Fibroblast of lung (primary cell): ENCODE measurements around the gene FJX1. TPM values are rescaled to one million over a fixed set of nuclear protein-coding genes. Genes with fewer than 3 reads are reported as not detected.

Source experiments
- DNase-seq, 2 donors: peaks; one replicate each; pipeline versions ENCODE4 v3.0.0 to v3.0.0-alpha.2; 2010; ENCODE audit warnings: low read depth in 2 of 2
- H2AFZ ChIP-seq: 2 replicates; pipeline ENCODE4 v1.5.1; 2012; ENCODE audit warnings: low read length, control low read depth, inconsistent platforms
- H3K27ac ChIP-seq: 2 replicates; pipeline ENCODE4 v1.5.1; 2011; ENCODE audit warnings: low read length, control low read depth; ENCODE audit not compliant: insufficient read depth
- H3K27me3 ChIP-seq: 2 replicates; pipeline ENCODE4 v1.5.1; 2011; ENCODE audit warnings: mild to moderate bottlenecking, low read length; ENCODE audit not compliant: control insufficient read depth, insufficient read depth
- H3K36me3 ChIP-seq: 2 replicates; pipeline ENCODE4 v1.5.1; 2011; ENCODE audit warnings: low read length; ENCODE audit not compliant: control insufficient read depth, insufficient read depth
- H3K4me1 ChIP-seq: 2 replicates; pipeline ENCODE4 v1.5.1; 2011; ENCODE audit warnings: low read length; ENCODE audit not compliant: control insufficient read depth, insufficient read depth; ENCODE audit errors: extremely low read depth
- H3K4me2 ChIP-seq: 2 replicates; pipeline ENCODE4 v1.5.1; 2011; ENCODE audit warnings: low read length, control low read depth; ENCODE audit not compliant: insufficient read depth; ENCODE audit errors: extremely low read depth
- H3K4me3 ChIP-seq, 4 experiments: fragments of 200-600 bp in 1 of 4; sonication (generic) in 1 of 4; replicated peaks in 1 of 4; 2 replicates each; pipeline ENCODE4 v1.5.1; 2011 to 2016; ENCODE audit warnings: low read length in 4 of 4, low read depth in 3 of 4, mild to moderate bottlenecking in 3 of 4, control low read depth in 2 of 4, inconsistent platforms in 1 of 4, mixed read lengths in 1 of 4; ENCODE audit not compliant: insufficient read depth in 1 of 4; ENCODE audit errors: control extremely low read depth in 1 of 4
- H3K79me2 ChIP-seq: 2 replicates; pipeline ENCODE4 v1.5.1; 2012; ENCODE audit warnings: mild to moderate bottlenecking, low read length, inconsistent platforms; ENCODE audit not compliant: control insufficient read depth, insufficient read depth
- H3K9ac ChIP-seq: 2 replicates; pipeline ENCODE4 v1.5.1; 2011; ENCODE audit warnings: mild to moderate bottlenecking, low read length, control low read depth; ENCODE audit not compliant: insufficient read depth
- H3K9me3 ChIP-seq: 2 replicates; pipeline ENCODE4 v1.5.1; 2012; ENCODE audit warnings: low read depth, low read length; ENCODE audit not compliant: control insufficient read depth, insufficient read depth
- H4K20me1 ChIP-seq: 2 replicates; pipeline ENCODE4 v1.5.1; 2011; ENCODE audit warnings: low read length; ENCODE audit not compliant: control insufficient read depth, insufficient read depth; ENCODE audit errors: extremely low read depth
- CTCF ChIP-seq, 2 donors: IDR thresholded peaks in 1 of 2; conservative IDR thresholded peaks in 1 of 2; 1 replicate in 1 of 2; 2 replicates in 1 of 2; pipeline ENCODE4 v1.5.1; 2011 to 2012; ENCODE audit warnings: low read length in 2 of 2, control low read depth in 1 of 2, inconsistent platforms in 1 of 2, low read depth in 1 of 2, mild to moderate bottlenecking in 1 of 2
- EZH2 ChIP-seq: IDR thresholded peaks from 2 replicates; pipeline ENCODE4 v1.5.1; 2012; ENCODE audit warnings: low read length, control low read depth, mild to moderate bottlenecking; ENCODE audit errors: missing control alignments
- polyA plus RNA-seq, 2 donors: library from polyadenylated mRNA; depleted of rRNA in 1 of 2; stranded (reverse) in 1 of 2; unstranded in 1 of 2; fragments of >200 nt; gene quantifications; 2 replicates each; pipeline ENCODE4 v1.2.1, GENCODE V29; 2011 to 2012; ENCODE audit warnings: missing spikeins in 1 of 2
- total RNA-seq: library from RNA; depleted of rRNA; stranded (reverse); fragments of >200 nt; gene quantifications from 2 replicates; pipeline ENCODE4 v1.2.1, GENCODE V29; 2014

The FJX1 gene
- total and polyA plus RNA-seq, 2 donors (not counting 1 experiment from before 2014, with no cell fraction given) = 4.2 to 10.4 TPM

GRCh38 chr11:35588627-35589026 is 29.6 kb upstream of the FJX1 start:
- TF ChIP-seq EZH2 (no peak), CTCF (conservative IDR thresholded peaks at IDR 0.05 in 1 of 2, IDR thresholded peaks at IDR 0.05 in 1 of 2; ENCODE audit: low read depth in 1 of 2, low read length in 2 of 2) (no peak)

DNA sequence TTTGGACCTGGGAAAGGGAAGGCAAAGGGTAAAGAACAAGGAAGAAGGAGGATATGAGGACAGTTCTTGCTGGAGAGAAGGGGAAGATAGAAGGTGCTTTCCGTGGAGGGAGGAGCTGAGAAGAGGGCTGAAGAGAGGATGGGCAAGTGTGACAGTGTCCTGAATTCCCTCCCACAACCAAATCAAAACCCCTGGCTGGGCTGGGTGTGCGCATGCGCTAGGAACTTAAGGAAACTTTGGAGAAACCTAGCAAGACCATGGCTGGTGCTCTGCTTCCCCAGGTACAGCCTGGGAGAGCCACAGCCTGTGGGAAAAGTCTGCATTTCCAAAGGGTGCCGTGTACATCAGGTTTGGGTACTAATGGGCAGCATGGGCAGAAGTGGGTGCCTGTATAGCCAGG is 29.0 kb upstream of the FJX1 start:
- no peak overlapping the region for H2AFZ ChIP-seq
- TF ChIP-seq EZH2 = no peak
- no peak for TF ChIP-seq CTCF (conservative IDR thresholded peaks at IDR 0.05 in 1 of 2, IDR thresholded peaks at IDR 0.05 in 1 of 2; ENCODE audit: low read depth in 1 of 2, low read length in 2 of 2)
- H3K27me3 ChIP-seq = no peaks in the 10 kb centered on the region
- H3K79me2 ChIP-seq = no peaks in the 10 kb centered on the region
- peaks cover 9% of the 10 kb centered on the region for H3K4me1 ChIP-seq
- no peak overlapping the region for H3K4me3 ChIP-seq
- H3K9me3 ChIP-seq = no peaks in the 10 kb centered on the region
- no peaks in the 10 kb centered on the region for H4K20me1 ChIP-seq
- no peak overlapping the region for H3K27ac ChIP-seq
- DNase-seq = no peak
- H3K36me3 ChIP-seq = no peaks in the 10 kb centered on the region
- H3K4me2 ChIP-seq = no peak overlapping the region
- H3K9ac ChIP-seq = no peak overlapping the region

More at GRCh38 chr11:35588627-35589026, 29.6 kb upstream of the FJX1 start:
- no peak overlapping the region for H3K9ac ChIP-seq
- peak; percentile 73 to 78 for DNase-seq
- H3K4me1 ChIP-seq = peaks cover 14% of the 10 kb centered on the region
- no peak overlapping the region for H3K27ac ChIP-seq
- no peaks in the 10 kb centered on the region for H3K36me3 ChIP-seq
- no peak overlapping the region for H2AFZ ChIP-seq
- no peak overlapping the region for H3K4me3 ChIP-seq
- no peaks in the 10 kb centered on the region for H3K27me3 ChIP-seq
- no peaks in the 10 kb centered on the region for H4K20me1 ChIP-seq
- H3K9me3 ChIP-seq = no peaks in the 10 kb centered on the region
- no peak overlapping the region for H3K4me2 ChIP-seq
- no peaks in the 10 kb centered on the region for H3K79me2 ChIP-seq

- Histone ChIP-seq H4K20me1 (no peaks in the 10 kb centered on the region), H3K27ac (no peak overlapping the region), H3K36me3 (no peaks in the 10 kb centered on the region), H2AFZ (no peak overlapping the region), H3K4me1 (peaks cover 7% of the 10 kb centered on the region), H3K4me2 (no peak overlapping the region), H3K9ac (no peak overlapping the region), H3K27me3 (no peaks in the 10 kb centered on the region), H3K79me2 (no peaks in the 10 kb centered on the region), H3K9me3 (no peaks in the 10 kb centered on the region), H3K4me3 (no peak overlapping the region)
- DNase-seq = no peak
- TF ChIP-seq EZH2 (no peak), CTCF (conservative IDR thresholded peaks at IDR 0.05 in 1 of 2, IDR thresholded peaks at IDR 0.05 in 1 of 2; ENCODE audit: low read depth in 1 of 2, low read length in 2 of 2) (no peak)
Measured at GRCh38 chr11:35590412-35590811, 27.8 kb upstream of the FJX1 start.
